Neural cell (in vitro differentiated cells): ENCODE results near the gene FANCC.

Experiments used
- CTCF ChIP-seq: fragments of 450-650 bp; IDR thresholded peaks from 2 replicates; pipeline ENCODE4 v1.5.1; 2014; ENCODE audit warnings: antibody characterized with exemption, mild to moderate bottlenecking, moderate library complexity; ENCODE audit not compliant: poor library complexity, severe bottlenecking
- EP300 ChIP-seq: fragments of 450-650 bp; conservative IDR thresholded peaks from 2 replicates; pipeline ENCODE4 v1.6.1; 2014; ENCODE audit warnings: antibody characterized with exemption, mild to moderate bottlenecking, moderate library complexity; ENCODE audit not compliant: poor library complexity, severe bottlenecking
- EZH2 ChIP-seq: fragments of 200-600, 300-800 bp; shearing (Covaris generic), sonication (generic); IDR thresholded peaks from 2 replicates; pipeline ENCODE4 v1.6.1; 2014; ENCODE audit warnings: antibody characterized with exemption, low read length, borderline replicate concordance, mild to moderate bottlenecking; ENCODE audit not compliant: insufficient read depth, poor library complexity, severe bottlenecking
- POLR2AphosphoS5 ChIP-seq: IDR thresholded peaks from 2 replicates; pipeline ENCODE4 v1.6.1; 2012
- RAD21 ChIP-seq: fragments of 450-650 bp; conservative IDR thresholded peaks from 2 replicates; pipeline ENCODE4 v1.6.1; 2014; ENCODE audit warnings: antibody characterized with exemption, mild to moderate bottlenecking, moderate library complexity
- REST ChIP-seq: IDR thresholded peaks from 2 replicates; pipeline ENCODE4 v1.6.1; 2012; ENCODE audit warnings: borderline replicate concordance
- TAF1 ChIP-seq: IDR thresholded peaks from 2 replicates; pipeline ENCODE4 v1.6.1; 2012; ENCODE audit warnings: low read depth

DNA sequence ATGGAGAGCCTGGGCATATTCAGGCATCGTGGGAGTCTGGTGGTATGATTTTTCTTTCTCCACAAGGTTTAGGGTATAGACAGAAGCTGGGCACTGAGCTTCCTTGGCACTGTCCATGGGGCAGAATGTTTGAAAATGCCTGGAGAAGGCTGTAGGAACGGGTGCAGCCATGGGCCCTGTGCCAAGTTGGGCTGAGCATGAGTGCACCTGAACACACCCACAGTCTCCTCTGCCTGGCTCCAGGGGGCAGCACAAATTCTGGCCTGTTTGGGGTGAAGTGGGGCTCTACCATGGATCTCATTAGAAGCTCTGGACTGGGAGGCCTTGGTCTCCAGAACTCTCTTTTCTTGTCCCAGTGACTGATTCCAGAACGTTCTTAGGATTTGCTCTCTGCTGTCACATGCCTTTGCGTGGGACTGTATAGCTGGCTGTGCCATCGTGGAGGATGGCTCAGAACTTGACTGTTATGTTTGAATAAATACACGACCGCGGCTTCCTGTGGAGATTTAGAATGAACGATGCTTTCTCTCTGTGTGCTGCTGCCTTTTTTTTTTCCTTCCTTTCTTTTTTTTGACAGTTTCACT lies 229.8 kb downstream of the FANCC start:
- no peak for TF ChIP-seq CTCF
- no peak for TF ChIP-seq EZH2
- TF ChIP-seq POLR2AphosphoS5 = no peak
- no peak for TF ChIP-seq EP300
- TF ChIP-seq REST = no peak
- no peak for TF ChIP-seq TAF1
- no peak for TF ChIP-seq RAD21
